Daoy (cell line): ENCODE data around the gene TMEM106C. TPM values are rescaled to one million over a fixed set of nuclear protein-coding genes. Genes with fewer than 3 reads are reported as not detected.
A peak's percentile ranks its signal among the peaks of the same experiment; 100 is the strongest.

Experiments
- DNase-seq: peaks from one replicate; pipeline ENCODE4 v3.0.0-alpha.2; 2015; ENCODE audit warnings: low read depth
- total RNA-seq: library from RNA; depleted of rRNA; stranded (reverse); fragments of >200 nt; shearing (Covaris generic); gene quantifications from 2 replicates; pipeline ENCODE4 v1.2.3, GENCODE V29; 2014

Gene TMEM106C
- total RNA-seq, 1 experiment from 2014 or later, result 181 TPM

- DNase-seq, result no peak
Observed at GRCh38 chr12:47995981-47996401, 32.6 kb downstream of the TMEM106C start.

GRCh38 chr12:47997321-47997720 is 33.9 kb downstream of the TMEM106C start:
- DNase-seq, result no peak

- DNase-seq, result no peak
Observed at GRCh38 chr12:47999816-48000215, 36.4 kb downstream of the TMEM106C start.

GRCh38 chr12:48000878-48001504 is 37.6 kb downstream of the TMEM106C start:
- DNase-seq, result peak; percentile 63

DNA sequence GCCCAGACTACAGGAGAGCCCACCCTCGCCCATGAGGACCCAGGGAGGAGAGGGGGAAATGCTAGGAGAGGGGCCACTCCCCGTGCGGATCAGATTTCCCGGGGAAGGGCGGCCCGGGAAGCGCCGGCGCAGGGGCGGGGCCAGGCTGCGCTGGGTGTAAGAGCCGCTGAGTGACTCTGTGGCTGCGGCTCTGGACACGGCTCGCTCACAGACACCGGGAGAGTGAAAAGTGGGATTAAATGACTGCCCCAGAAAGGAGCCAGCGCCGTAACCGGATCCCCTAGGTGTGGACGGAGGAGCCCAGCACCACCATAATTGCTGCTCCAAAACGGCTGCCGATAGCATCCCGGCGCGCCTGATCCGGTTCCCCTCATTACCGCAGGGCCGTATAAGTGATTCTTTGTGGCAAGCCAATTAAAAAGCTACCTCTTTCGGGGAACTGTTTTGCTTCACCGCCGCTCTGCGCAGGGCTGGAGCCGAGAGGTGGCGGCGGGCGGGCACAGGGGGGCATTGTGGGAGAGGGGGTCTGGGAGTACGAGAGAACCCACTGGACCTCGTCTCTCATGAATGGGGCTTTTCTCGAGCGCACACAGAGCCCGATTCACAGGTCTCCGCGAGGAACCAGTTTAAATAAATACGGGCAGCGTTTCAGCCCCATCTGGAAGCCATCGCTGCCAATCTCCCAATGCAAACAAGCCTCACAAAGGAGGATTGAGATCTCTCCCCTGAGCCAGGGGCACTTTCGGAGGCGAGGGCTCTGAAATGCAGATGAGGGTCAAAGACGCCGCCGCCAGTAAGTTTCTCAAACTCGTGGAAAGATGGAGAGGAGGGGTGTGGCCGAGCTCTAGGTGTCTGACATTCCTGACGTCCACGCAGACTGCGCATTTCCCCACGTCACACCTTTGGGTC is 38.4 kb downstream of the TMEM106C start:
- DNase-seq, result peak; percentile 58

GRCh38 chr12:48002414-48002730 is 39.0 kb downstream of the TMEM106C start:
- no peak for DNase-seq

- no peak for DNase-seq
Observed at GRCh38 chr12:48002773-48003218, 39.4 kb downstream of the TMEM106C start.

DNA sequence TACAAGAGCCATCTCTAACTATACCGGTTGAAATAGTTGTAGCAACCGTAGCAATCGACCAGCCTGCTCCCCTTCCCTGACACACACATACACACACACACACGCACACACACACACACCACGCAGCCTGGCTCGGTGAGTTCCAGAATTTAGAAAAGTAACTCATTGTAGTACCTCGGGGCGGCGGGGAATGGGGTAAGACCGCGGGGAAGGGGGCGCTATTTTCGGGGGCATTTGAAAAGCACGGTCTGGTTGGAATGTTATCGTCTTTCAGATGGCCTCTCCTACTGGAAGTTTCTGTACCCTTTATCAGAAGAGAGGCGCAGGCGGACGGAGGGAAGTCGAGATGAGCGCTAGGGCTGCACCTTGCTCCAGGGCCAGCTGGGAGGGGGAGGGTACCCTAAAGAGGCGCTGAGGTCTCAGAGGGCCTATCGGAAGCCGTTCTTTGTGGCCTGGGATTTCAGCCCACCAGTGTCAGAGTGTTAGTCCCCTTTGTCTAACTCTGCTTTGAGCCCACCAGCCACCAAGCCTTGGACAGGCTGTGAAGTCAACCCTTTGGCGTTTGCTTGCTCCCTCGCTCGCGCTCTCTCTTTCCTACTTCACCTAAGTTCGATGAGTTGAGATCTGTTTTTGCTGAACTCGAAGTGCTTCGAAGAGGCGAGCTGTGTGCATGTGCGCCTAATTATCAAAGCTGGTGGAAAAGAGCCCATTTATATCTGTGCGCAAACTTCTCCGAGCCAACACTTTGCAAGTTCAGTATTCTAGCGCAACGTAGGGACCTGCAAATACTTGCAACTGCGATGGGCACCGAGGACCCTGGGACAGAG is 40.0 kb downstream of the TMEM106C start:
- DNase-seq, result no peak

DNA sequence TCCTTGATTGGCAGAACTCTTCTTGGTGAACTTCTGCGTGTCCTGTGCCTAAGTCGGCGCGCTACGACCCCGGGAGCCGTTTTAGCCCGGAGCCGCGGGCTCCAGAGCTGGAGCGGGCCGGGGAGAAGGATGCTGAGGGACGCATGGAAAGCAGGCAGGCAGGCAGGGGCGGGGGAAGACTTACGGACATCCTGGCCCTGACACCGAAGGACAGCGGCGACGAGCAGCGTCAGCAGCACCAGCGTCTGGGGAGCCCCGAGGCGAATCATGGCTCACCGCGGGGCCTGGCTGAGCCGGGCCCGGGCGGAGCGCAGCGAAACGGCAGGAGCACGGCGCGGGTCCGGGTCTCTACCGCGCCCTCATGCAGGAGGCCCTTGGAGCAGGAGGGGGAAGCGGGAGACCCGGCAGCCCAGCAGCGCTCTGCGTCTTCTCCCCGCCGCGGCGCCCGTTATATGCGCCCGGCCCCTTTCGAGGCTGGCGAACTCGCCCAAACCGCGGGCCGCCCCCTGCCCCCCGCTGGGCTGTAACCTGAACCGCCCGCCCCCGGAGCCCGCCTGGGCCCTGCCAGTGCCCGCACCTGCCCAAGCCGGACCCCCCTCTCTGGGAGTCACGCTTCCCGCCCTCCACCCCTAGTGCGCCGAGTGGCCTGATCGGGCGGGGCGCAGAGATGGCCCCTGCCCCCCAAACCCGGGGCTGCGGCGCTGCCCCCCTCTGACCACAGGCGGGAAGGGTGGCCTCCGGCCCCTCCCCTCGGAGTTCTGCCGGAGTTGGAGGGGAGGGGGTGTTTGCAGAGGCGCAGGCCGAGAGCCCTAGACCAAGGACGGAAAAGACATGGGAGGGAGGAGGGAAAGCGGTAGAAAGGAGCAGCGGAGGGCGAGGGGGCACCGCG is 40.9 kb downstream of the TMEM106C start, which contains the start of gene COL2A1:
Gene COL2A1 (minus strand): TSS at position 424 of the 889 bp plus-strand sequence. CDS start 155 bp downstream, at position 269.
- DNase-seq, result peak; percentile 44

DNA sequence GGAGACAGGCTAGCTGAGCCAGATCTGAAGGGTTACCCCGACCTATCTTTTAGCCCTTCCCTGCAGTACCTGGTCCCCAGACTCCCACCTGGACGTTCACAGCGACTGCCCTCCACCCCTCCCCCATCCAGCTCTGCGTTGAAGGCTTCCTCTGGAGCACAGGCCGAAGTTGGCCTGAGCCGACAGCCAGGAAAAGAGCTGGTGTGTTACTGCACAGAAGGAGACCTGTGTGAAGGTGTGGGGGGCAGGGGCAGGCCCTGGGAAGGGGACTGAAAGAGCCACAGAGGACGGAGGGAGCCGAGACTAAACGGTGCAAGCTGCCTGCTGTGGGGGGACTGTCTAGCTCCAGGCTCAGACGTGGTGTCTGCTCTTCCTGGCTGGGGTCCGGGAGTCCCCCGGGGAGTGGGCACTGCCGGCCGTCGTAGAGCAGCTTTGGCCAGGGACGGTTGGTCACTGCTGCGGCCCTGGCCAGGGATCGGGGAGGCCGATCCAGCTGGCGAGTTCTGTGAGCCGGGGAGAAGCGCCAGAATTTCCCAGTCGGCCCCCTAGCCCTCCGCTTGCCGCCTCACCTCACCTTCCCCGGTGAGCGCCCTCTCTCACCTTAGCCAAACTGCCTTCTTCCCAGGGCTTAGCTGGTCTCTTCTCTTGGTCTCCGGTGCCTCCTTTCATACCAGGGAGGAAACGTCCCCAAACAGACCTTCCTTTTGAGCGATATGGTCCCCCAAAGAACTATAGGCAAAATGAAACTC is 41.8 kb downstream of the TMEM106C start:
- no peak for DNase-seq

DNA sequence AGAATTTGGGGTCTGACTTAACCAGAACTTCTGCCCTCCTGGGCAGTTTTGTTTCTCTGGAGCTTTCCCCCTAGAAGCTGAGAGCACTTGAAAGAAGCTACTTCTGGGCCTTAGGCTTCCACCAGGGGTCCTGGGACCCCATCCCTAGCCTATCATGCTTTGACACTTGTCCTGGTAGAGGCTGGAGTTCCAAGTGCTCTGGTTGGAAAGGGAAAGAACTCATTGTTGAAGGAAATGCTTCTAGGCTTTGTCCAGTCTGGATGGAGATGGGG is 42.3 kb downstream of the TMEM106C start:
- no peak for DNase-seq

DNA sequence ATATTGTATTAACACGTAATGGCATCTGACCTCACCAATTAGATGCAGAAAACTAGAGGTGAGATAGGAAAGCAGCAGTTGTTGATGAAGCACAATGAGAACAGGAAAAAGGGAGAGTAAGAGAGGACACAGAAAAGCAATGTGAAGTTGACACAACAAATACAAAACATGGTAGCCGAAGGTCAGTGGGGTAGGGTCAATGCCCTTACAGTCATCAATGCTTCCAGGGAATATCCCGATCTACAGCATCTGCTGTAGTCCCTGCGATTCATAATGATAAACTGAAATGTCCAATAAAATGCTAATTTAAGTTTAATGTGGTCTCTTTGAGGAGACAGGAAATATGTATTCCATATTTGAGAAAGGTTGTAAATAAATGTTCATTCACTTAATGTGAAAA is 43.8 kb downstream of the TMEM106C start:
- no peak for DNase-seq

GRCh38 chr12:48008349-48008748 is 45.0 kb downstream of the TMEM106C start:
- DNase-seq, result no peak

- DNase-seq, result no peak
Observed at GRCh38 chr12:48008950-48009349, 45.6 kb downstream of the TMEM106C start.

- no peak for DNase-seq
Observed at GRCh38 chr12:48009471-48009870, 46.1 kb downstream of the TMEM106C start.

DNA sequence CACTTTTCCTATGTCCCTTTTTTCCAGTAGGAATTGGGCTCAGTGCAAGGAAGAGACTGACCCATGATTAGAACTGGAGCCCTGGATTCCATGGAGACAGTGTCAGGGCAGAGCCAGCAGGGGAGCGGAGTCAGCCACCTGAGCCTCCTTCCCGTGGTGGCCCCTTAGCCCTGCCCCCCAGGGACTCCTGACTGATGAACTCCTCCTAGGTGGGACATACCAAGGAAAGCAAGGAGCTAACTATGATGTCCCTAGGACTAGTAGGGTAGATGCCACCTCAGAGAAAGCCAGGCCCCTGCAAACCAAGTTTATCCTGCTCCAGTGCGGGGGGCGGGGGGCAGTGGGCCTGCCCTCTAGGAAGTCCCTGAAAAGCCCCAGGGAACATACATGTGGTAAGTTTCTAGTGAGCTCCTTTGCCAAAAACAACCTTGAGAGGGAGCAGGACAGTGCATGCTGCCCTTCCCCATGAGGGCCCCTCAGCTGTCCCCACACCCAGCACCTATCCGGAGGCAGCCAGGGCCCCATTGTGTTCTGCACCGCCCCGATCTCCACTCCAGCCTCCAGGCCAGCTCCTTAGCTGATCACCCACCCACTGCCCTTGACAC is 47.1 kb downstream of the TMEM106C start:
- no peak for DNase-seq

GRCh38 chr12:48012070-48012469 is 48.7 kb downstream of the TMEM106C start:
- DNase-seq, result no peak

- no peak for DNase-seq
Observed at GRCh38 chr12:48013287-48013686, 49.9 kb downstream of the TMEM106C start.

DNA sequence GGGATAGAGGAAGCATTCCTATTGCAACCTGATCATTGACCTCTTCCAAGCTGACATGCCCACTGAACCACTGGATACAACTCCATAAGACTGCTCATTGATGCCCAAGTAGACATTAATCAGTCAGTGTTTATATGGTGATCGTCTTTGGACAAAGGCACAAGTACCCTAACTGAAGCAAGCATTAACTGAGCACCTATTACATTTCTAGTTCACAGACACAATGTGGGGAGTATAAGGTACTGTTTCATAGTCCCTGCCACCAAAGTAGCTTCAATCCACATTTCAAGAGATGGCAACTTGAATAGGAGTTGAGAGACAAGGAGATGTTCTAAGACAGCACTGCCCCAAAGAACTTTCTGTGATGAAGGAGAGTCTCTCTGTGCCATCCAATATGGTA is 51.7 kb downstream of the TMEM106C start:
- no peak for DNase-seq

DNA sequence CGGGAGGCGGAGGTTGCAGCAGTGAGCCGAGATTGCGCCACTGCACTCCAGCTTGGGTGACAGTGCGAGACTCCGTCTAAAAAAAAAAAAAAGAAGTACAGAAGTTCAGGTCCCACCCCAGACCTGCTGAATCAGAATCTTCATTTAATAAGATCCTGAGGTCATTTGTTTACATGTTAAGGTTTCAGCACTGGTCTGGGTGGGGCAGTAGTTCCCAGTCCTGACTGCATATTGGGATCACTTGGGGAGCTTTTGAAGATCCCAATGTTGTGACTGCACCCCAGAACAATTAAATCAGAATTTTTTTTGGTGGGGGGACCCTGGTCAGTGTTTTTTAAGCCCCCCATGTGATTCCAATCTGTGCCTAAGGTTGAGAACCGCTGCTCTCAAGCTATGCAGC is 52.6 kb downstream of the TMEM106C start:
- DNase-seq, result no peak
